ENCODE data around the gene PIM1.
A peak's percentile ranks its signal among the peaks of the same experiment; 100 is the strongest.

The PIM1 gene

GRCh38 chr6:37171970-37172812, 2.2 kb downstream of the PIM1 start:
- peaks cover 42% of the 10 kb centered on the region for H3K36me3 ChIP-seq (replicated peaks)
- in situ Hi-C loops (cut with HindIII; ENCODE audit: low pct_ligation_motif_present, low sequenced_read_pairs): no loop called here
- DNase-seq: peak; percentile 92
- TF ChIP-seq CTCF (IDR thresholded peaks at IDR 0.05; ENCODE audit: low read depth, low read length, missing control alignments): peak; percentile 93
- H3K27me3 ChIP-seq (replicated peaks): no peaks in the 10 kb centered on the region
- H3K27ac ChIP-seq: peak overlapping the region; percentile 96
- H3K4me3 ChIP-seq (ENCODE audit: low read depth, low read length): peak overlapping the region; percentile 93

- no peak for TF ChIP-seq CTCF (IDR thresholded peaks at IDR 0.05; ENCODE audit: low read depth, low read length, missing control alignments)
- Histone ChIP-seq H3K27me3 (replicated peaks) (no peaks in the 10 kb centered on the region), H3K4me3 (ENCODE audit: low read depth, low read length) (no peak overlapping the region), H3K36me3 (replicated peaks) (peaks cover 42% of the 10 kb centered on the region), H3K27ac (no peak overlapping the region)
- in situ Hi-C loops (cut with HindIII; ENCODE audit: low pct_ligation_motif_present, low sequenced_read_pairs): no loop called here
- no peak for DNase-seq
Measured at GRCh38 chr6:37172912-37173492, 3.0 kb downstream of the PIM1 start.

GRCh38 chr6:37173493-37174195, 3.7 kb downstream of the PIM1 start:
- Histone ChIP-seq H3K4me3 (ENCODE audit: low read depth, low read length) (no peak overlapping the region), H3K36me3 (replicated peaks) (peaks cover 42% of the 10 kb centered on the region), H3K27me3 (replicated peaks) (no peaks in the 10 kb centered on the region), H3K27ac (no peak overlapping the region)
- TF ChIP-seq CTCF (IDR thresholded peaks at IDR 0.05; ENCODE audit: low read depth, low read length, missing control alignments): no peak
- DNase-seq: no peak
- in situ Hi-C loops (cut with HindIII; ENCODE audit: low pct_ligation_motif_present, low sequenced_read_pairs): no loop called here

GRCh38 chr6:37174196-37174514, 4.2 kb downstream of the PIM1 start:
- Histone ChIP-seq H3K4me3 (ENCODE audit: low read depth, low read length) (no peak overlapping the region), H3K27me3 (replicated peaks) (no peaks in the 10 kb centered on the region), H3K27ac (no peak overlapping the region), H3K36me3 (replicated peaks) (peaks cover 42% of the 10 kb centered on the region)
- in situ Hi-C loops (cut with HindIII; ENCODE audit: low pct_ligation_motif_present, low sequenced_read_pairs): no loop called here
- TF ChIP-seq CTCF (IDR thresholded peaks at IDR 0.05; ENCODE audit: low read depth, low read length, missing control alignments): no peak
- DNase-seq: no peak

- no peak for TF ChIP-seq CTCF (IDR thresholded peaks at IDR 0.05; ENCODE audit: low read depth, low read length, missing control alignments)
- Histone ChIP-seq H3K36me3 (replicated peaks) (peaks cover 42% of the 10 kb centered on the region), H3K27ac (no peak overlapping the region), H3K4me3 (ENCODE audit: low read depth, low read length) (no peak overlapping the region), H3K27me3 (replicated peaks) (no peaks in the 10 kb centered on the region)
- DNase-seq: no peak
- in situ Hi-C loops (cut with HindIII; ENCODE audit: low pct_ligation_motif_present, low sequenced_read_pairs): no loop called here
Measured at GRCh38 chr6:37174515-37175331, 4.8 kb downstream of the PIM1 start.
